IPS DF 6.9 (cell line): ENCODE measurements around the gene DEDD2.
A peak's percentile ranks its signal among the peaks of the same experiment; 100 is the strongest.

Experiments
- DNase-seq: peaks from one replicate; pipeline ENCODE4 v3.0.0-alpha.2; 2013; ENCODE audit warnings: low read depth, low spot score
- H3K27ac ChIP-seq: one replicate; pipeline ENCODE4 v1.5.1; 2013; ENCODE audit warnings: low read length, control low read depth
- H3K27me3 ChIP-seq: 2 replicates; pipeline ENCODE4 v1.6.1; 2013; ENCODE audit warnings: mild to moderate bottlenecking, low read length; ENCODE audit not compliant: control insufficient read depth, insufficient read depth
- H3K36me3 ChIP-seq: 2 replicates; pipeline ENCODE4 v1.6.1; 2013; ENCODE audit warnings: low read length; ENCODE audit not compliant: control insufficient read depth, insufficient read depth
- H3K4me1 ChIP-seq: 2 replicates; pipeline ENCODE4 v1.6.1; 2013; ENCODE audit warnings: low read length; ENCODE audit not compliant: control insufficient read depth, insufficient read depth
- H3K4me3 ChIP-seq: 2 replicates; pipeline ENCODE4 v1.5.1; 2013; ENCODE audit warnings: mild to moderate bottlenecking, low read length
- H3K9me3 ChIP-seq: 2 replicates; pipeline ENCODE4 v1.6.1; 2013; ENCODE audit warnings: low read length, inconsistent platforms; ENCODE audit not compliant: control insufficient read depth, insufficient read depth
- WGBS: extraction: QIAGEN DNeasy Blood & Tissue Kit; methylation state at CpG from one replicate; pipeline ENCODE4 v1.1.7; 2013; ENCODE audit warnings: mixed read lengths, missing lambda C conversion rate; ENCODE audit not compliant: insufficient read length, insufficient coverage; 5-methylcytosine and 5-hydroxymethylcytosine counted together

Gene DEDD2

GRCh38 chr19:42196011-42197001, 21.2 kb downstream of the DEDD2 start:
- no CpG with 5 or more reads among the region's 47 CpGs for WGBS
- H3K27ac ChIP-seq: no peak overlapping the region

DNA sequence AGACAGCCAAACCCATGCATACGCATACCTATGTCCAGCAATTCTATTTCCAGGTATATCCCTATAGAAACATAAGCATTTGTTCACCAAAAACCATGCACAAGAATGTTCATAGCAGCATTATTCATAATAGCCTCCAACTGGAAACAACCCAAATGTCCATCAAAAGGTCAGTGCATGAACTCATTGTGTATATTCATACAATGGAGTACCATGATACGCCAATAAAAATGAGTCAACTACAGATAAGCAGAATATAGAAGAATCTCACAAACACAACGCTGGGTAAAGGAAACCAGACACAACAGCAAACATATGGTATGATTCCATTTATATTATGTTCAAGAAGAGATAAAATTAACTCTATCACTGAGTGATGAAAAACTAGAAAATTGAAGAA, 23.8 kb downstream of the DEDD2 start:
- Histone ChIP-seq H3K27ac (no peak overlapping the region), H3K36me3 (peaks cover 2% of the 10 kb centered on the region; the same call in 1 of the 2 replicates), H3K4me3 (no peak overlapping the region), H3K27me3 (no peaks in the 10 kb centered on the region), H3K4me1 (peaks cover 4% of the 10 kb centered on the region; the same call in 1 of the 2 replicates), H3K9me3 (no peaks in the 10 kb centered on the region)
- no CpG with 5 or more reads among the region's 3 CpGs for WGBS
- no peak for DNase-seq

More at GRCh38 chr19:42196011-42197001, 21.2 kb downstream of the DEDD2 start:
- H3K36me3 ChIP-seq: peaks cover 17% of the 10 kb centered on the region
- no peak overlapping the region for H3K4me3 ChIP-seq
- no peaks in the 10 kb centered on the region for H3K27me3 ChIP-seq
- H3K4me1 ChIP-seq: peaks cover 4% of the 10 kb centered on the region
- no peaks in the 10 kb centered on the region for H3K9me3 ChIP-seq
- no peak for DNase-seq

DNA sequence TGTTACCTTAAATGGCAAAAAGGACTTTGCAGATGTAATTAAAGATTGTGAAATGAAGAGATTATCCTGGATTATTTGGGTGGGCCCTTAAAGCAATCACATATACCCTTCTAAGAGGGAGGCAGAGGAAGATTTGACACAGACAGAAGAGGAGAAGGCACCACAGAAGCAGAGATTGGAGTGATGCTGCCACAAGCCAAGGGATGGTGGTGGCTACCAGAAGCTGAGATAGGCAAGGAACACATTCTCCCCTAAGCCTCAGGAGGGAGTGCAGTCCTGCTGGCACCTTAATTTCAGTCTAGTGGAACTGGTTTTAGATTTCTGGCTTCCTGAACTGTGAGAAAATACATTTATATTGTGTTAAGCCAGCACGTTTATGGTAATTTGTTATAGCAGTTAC, 24.2 kb downstream of the DEDD2 start:
- peaks cover 4% of the 10 kb centered on the region; the same call in 1 of the 2 replicates for H3K4me1 ChIP-seq
- no peak overlapping the region for H3K4me3 ChIP-seq

DNA sequence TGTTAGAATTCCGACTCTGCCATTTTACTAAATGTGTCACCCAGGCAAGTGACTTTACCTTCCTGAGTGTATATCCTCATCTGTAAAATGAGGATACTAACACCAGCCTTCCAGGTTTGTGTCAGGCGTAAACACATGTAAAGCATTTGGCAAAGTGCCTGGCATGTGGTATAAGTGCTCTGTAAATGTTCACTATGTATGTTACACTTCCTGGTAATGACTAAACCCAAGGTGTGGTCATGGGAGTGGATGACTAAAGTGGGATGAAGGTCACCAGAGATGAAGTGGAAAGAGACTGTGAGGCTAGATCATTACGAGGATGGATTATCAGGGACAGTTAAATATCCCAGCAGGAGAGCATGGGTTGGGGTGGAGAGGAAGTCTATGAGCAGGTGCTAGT, 25.6 kb downstream of the DEDD2 start:
- Histone ChIP-seq H3K9me3 (no peaks in the 10 kb centered on the region), H3K4me3 (no peak overlapping the region), H3K4me1 (no peaks in the 10 kb centered on the region), H3K27ac (no peak overlapping the region), H3K36me3 (no peaks in the 10 kb centered on the region), H3K27me3 (no peaks in the 10 kb centered on the region)
- no CpG with 5 or more reads among the region's 3 CpGs for WGBS
- no peak for DNase-seq

More for the DNA sequence above, 24.2 kb downstream of the DEDD2 start:
- no peaks in the 10 kb centered on the region for H3K9me3 ChIP-seq
- H3K27ac ChIP-seq: no peak overlapping the region
- no peaks in the 10 kb centered on the region; the same call in 1 of the 2 replicates for H3K36me3 ChIP-seq
- no peak for DNase-seq
- no CpG with 5 or more reads among the region's 1 CpG for WGBS
- no peaks in the 10 kb centered on the region for H3K27me3 ChIP-seq

- Histone ChIP-seq H3K4me3 (no peak overlapping the region), H3K27ac (no peak overlapping the region), H3K9me3 (no peaks in the 10 kb centered on the region), H3K27me3 (no peaks in the 10 kb centered on the region), H3K4me1 (no peaks in the 10 kb centered on the region), H3K36me3 (no peaks in the 10 kb centered on the region)
- WGBS: no CpG with 5 or more reads among the region's 1 CpG
- no peak for DNase-seq
Measured at GRCh38 chr19:42191330-42191729, 26.1 kb downstream of the DEDD2 start.

GRCh38 chr19:42189133-42189532, 28.3 kb downstream of the DEDD2 start:
- Histone ChIP-seq H3K4me3 (no peak overlapping the region), H3K27me3 (no peaks in the 10 kb centered on the region), H3K27ac (no peak overlapping the region), H3K9me3 (no peaks in the 10 kb centered on the region), H3K36me3 (no peaks in the 10 kb centered on the region), H3K4me1 (no peaks in the 10 kb centered on the region)
- no peak for DNase-seq
- WGBS: no CpG with 5 or more reads among the region's 3 CpGs

DNA sequence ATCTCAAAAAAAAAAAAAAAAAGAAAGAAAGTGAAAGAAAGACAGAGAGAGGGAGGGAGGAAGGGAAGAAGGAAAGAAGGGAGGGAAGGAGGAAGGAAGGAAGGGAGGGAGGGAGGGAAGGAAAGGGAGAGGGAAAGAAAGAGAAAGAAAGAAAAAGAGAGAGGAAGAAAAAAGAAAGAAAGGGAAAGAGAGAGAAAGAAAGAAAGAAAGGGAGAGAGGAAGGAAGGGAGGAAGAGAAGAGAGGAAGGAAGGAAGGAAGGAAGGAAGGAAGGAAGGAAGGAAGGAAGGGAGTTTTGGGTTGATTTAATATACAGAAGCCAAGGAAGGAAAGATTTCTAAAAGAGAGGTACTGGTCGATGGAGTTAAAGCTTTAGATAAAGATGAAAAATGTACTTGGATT, 28.8 kb downstream of the DEDD2 start:
- Histone ChIP-seq H3K27ac (no peak overlapping the region), H3K9me3 (no peaks in the 10 kb centered on the region), H3K4me1 (no peaks in the 10 kb centered on the region), H3K27me3 (no peaks in the 10 kb centered on the region), H3K36me3 (no peaks in the 10 kb centered on the region), H3K4me3 (no peak overlapping the region)
- WGBS: 100% methylated on average over 1 of the region's 1 CpG
- no peak for DNase-seq

- no peak for DNase-seq
- H3K27ac ChIP-seq: no peak overlapping the region
Measured at GRCh38 chr19:42185277-42185676, 32.2 kb downstream of the DEDD2 start.

GRCh38 chr19:42184401-42184861, 33.0 kb downstream of the DEDD2 start:
- peak; percentile 87 for DNase-seq
- WGBS: no CpG with 5 or more reads among the region's 1 CpG

More at GRCh38 chr19:42185277-42185676, 32.2 kb downstream of the DEDD2 start:
- H3K4me3 ChIP-seq: no peak overlapping the region
- H3K4me1 ChIP-seq: no peaks in the 10 kb centered on the region
- no peaks in the 10 kb centered on the region for H3K36me3 ChIP-seq
- H3K9me3 ChIP-seq: no peaks in the 10 kb centered on the region
- no peaks in the 10 kb centered on the region for H3K27me3 ChIP-seq

GRCh38 chr19:42178791-42179674, 38.4 kb downstream of the DEDD2 start:
- Histone ChIP-seq H3K27me3 (peaks cover 36% of the 10 kb centered on the region), H3K9me3 (no peaks in the 10 kb centered on the region), H3K4me3 (no peak overlapping the region), H3K4me1 (no peaks in the 10 kb centered on the region), H3K27ac (no peak overlapping the region), H3K36me3 (no peaks in the 10 kb centered on the region)
- no peak for DNase-seq
- no CpG with 5 or more reads among the region's 13 CpGs for WGBS

More at GRCh38 chr19:42184401-42184861, 33.0 kb downstream of the DEDD2 start:
- Histone ChIP-seq H3K36me3 (no peaks in the 10 kb centered on the region), H3K9me3 (no peaks in the 10 kb centered on the region), H3K27ac (no peak overlapping the region), H3K4me3 (no peak overlapping the region), H3K4me1 (no peaks in the 10 kb centered on the region), H3K27me3 (no peaks in the 10 kb centered on the region; the same call in 1 of the 2 replicates)
